ENCODE measurements around the gene RNF217. TPM values are rescaled to one million over a fixed set of nuclear protein-coding genes. Genes with fewer than 3 reads are reported as not detected.

The RNF217 gene
- total and polyA plus RNA-seq, 2 of the 13 experiments (the other 11 are each of a cell fraction or from before 2014, with no cell fraction given), result 2.2 to 2.4 TPM

DNA sequence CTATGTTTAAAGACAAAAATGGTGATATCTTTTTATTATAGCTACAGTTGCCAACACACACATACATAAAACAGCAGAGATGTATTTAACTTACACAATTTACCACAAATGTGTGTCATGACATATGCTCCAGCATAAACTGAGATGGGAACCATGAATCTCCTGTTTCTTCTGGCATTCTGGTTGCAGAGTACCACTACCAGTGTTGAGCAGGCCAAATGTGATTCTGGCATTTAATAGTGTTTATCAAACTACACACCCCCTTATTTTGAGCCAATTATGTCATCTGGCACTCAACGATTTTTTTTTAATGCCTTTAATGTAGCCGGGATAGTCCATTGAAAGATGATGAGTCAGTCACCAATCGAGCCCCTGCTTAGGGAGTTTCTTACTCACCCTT lies 132.3 kb downstream of the RNF217 start (continued):
- TF ChIP-seq ZNF18 (CRISPR knock-in tag; IDR thresholded peaks at IDR 0.05; ENCODE audit: insufficient replicate concordance) (no peak), EHMT2 (IDR thresholded peaks at IDR 0.05; ENCODE audit: borderline replicate concordance, low read depth, low read length) (no peak), ZNF768 (CRISPR knock-in tag; IDR thresholded peaks at IDR 0.05) (no peak), ZEB1 (IDR thresholded peaks at IDR 0.05; ENCODE audit: insufficient replicate concordance, low read depth) (no peak), POGZ (CRISPR knock-in tag; IDR thresholded peaks at IDR 0.05) (no peak)

GRCh38 chr6:125095580-125096301 lies 133.5 kb downstream of the RNF217 start:
- 45% methylated on average over 5 of the region's 5 CpGs for WGBS (ENCODE audit: low lambda C conversion rate)
- Histone ChIP-seq H2AFZ (ENCODE audit: low read length) (no peak overlapping the region), H3K27ac (ENCODE audit: extremely low read length, insufficient read depth, low read length) (no peak overlapping the region), H4K20me1 (ENCODE audit: insufficient read depth, low read length) (no peaks in the 10 kb centered on the region), H3K4me3 (replicated peaks in 1 of 3; ENCODE audit: insufficient read depth in 1 of 3, low read depth in 2 of 3, low read length in 3 of 3) (no peak overlapping the region), H3K27me3 (ENCODE audit: control insufficient read depth in 1 of 2, insufficient read depth in 2 of 2, low read length in 2 of 2) (peaks cover 0 to 28% of the 10 kb centered on the region in 2 experiments; a peak in 3 of 5 replicates), H3K4me1 (ENCODE audit: insufficient read depth, low read length) (no peaks in the 10 kb centered on the region), H3K9me3 (ENCODE audit: low read length) (no peaks in the 10 kb centered on the region), H3K36me3 (replicated peaks in 1 of 2; ENCODE audit: control insufficient read depth in 1 of 2, insufficient read depth in 2 of 2, low read length in 2 of 2) (no peaks in the 10 kb centered on the region), H3K9ac (ENCODE audit: insufficient read depth, low read depth, low read length) (no peak overlapping the region), H3K79me2 (ENCODE audit: insufficient read depth, low read length) (no peaks in the 10 kb centered on the region), H3K4me2 (ENCODE audit: low read depth, low read length) (no peak overlapping the region)
- POLR2A ChIA-PET, result no interaction called here
- FAIRE-seq (no peak), DNase-seq (ENCODE audit: low spot score) (no peak), ATAC-seq (no peak)
- CTCF ChIA-PET (ENCODE audit: low intra/inter-chr PET ratio, low total read pairs), result no interaction called here
- no TSS peak for BruUV-seq (replicated peaks)
- intact Hi-C loops (cut with micrococcal nuclease; ENCODE audit: unreplicated experiment), result no loop called here
- in situ Hi-C loops (cut with HindIII; ENCODE audit: extremely low pct_ligation_motif_present, low pct_unique_long_range_greater_than_20kb), result no loop called here
- TF ChIP-seq SNAPC5 (CRISPR knock-in tag; IDR thresholded peaks at IDR 0.05; ENCODE audit: borderline replicate concordance), result no peak
- no peak for TF ChIP-seq HOXA3 (CRISPR knock-in tag; IDR thresholded peaks at IDR 0.05)
- TF ChIP-seq YEATS4 (CRISPR knock-in tag; IDR thresholded peaks at IDR 0.05; ENCODE audit: borderline replicate concordance), result no peak
- TF ChIP-seq ATF3 (CRISPR knock-in tag; IDR thresholded peaks at IDR 0.05), result no peak
- TF ChIP-seq, protein P1, sequence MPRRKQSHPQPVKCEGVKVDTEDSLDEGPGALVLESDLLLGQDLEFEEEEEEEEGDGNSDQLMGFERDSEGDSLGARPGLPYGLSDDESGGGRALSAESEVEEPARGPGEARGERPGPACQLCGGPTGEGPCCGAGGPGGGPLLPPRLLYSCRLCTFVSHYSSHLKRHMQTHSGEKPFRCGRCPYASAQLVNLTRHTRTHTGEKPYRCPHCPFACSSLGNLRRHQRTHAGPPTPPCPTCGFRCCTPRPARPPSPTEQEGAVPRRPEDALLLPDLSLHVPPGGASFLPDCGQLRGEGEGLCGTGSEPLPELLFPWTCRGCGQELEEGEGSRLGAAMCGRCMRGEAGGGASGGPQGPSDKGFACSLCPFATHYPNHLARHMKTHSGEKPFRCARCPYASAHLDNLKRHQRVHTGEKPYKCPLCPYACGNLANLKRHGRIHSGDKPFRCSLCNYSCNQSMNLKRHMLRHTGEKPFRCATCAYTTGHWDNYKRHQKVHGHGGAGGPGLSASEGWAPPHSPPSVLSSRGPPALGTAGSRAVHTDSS (CRISPR knock-in tag; conservative IDR thresholded peaks at IDR 0.05), result no peak
- no peak for TF ChIP-seq CC2D1A (CRISPR knock-in tag; IDR thresholded peaks at IDR 0.05)
- no peak for TF ChIP-seq NKX3-1 (CRISPR knock-in tag; IDR thresholded peaks at IDR 0.05)
- TF ChIP-seq, protein P2, sequence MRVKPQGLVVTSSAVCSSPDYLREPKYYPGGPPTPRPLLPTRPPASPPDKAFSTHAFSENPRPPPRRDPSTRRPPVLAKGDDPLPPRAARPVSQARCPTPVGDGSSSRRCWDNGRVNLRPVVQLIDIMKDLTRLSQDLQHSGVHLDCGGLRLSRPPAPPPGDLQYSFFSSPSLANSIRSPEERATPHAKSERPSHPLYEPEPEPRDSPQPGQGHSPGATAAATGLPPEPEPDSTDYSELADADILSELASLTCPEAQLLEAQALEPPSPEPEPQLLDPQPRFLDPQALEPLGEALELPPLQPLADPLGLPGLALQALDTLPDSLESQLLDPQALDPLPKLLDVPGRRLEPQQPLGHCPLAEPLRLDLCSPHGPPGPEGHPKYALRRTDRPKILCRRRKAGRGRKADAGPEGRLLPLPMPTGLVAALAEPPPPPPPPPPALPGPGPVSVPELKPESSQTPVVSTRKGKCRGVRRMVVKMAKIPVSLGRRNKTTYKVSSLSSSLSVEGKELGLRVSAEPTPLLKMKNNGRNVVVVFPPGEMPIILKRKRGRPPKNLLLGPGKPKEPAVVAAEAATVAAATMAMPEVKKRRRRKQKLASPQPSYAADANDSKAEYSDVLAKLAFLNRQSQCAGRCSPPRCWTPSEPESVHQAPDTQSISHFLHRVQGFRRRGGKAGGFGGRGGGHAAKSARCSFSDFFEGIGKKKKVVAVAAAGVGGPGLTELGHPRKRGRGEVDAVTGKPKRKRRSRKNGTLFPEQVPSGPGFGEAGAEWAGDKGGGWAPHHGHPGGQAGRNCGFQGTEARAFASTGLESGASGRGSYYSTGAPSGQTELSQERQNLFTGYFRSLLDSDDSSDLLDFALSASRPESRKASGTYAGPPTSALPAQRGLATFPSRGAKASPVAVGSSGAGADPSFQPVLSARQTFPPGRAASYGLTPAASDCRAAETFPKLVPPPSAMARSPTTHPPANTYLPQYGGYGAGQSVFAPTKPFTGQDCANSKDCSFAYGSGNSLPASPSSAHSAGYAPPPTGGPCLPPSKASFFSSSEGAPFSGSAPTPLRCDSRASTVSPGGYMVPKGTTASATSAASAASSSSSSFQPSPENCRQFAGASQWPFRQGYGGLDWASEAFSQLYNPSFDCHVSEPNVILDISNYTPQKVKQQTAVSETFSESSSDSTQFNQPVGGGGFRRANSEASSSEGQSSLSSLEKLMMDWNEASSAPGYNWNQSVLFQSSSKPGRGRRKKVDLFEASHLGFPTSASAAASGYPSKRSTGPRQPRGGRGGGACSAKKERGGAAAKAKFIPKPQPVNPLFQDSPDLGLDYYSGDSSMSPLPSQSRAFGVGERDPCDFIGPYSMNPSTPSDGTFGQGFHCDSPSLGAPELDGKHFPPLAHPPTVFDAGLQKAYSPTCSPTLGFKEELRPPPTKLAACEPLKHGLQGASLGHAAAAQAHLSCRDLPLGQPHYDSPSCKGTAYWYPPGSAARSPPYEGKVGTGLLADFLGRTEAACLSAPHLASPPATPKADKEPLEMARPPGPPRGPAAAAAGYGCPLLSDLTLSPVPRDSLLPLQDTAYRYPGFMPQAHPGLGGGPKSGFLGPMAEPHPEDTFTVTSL (CRISPR knock-in tag; IDR thresholded peaks at IDR 0.05; ENCODE audit: borderline replicate concordance), result no peak

Data from HepG2 (cell line).